Stimulated activated CD8-positive, alpha-beta memory T cell treated with anti-CD3 and anti-CD28 coated beads, Interleukin-4, amount 100 ng/mL, for 48 hours (primary cell): ENCODE measurements around the gene USP12.
"Not testable (repeated sequence)": the region's sequence is repeated elsewhere in the genome, so short reads cannot be mapped to it uniquely, and the experiment has no call there.

Experiments
- DNase-seq: peaks from one replicate; pipeline ENCODE4 v3.0.0-alpha.2; 2020

The USP12 gene

DNA sequence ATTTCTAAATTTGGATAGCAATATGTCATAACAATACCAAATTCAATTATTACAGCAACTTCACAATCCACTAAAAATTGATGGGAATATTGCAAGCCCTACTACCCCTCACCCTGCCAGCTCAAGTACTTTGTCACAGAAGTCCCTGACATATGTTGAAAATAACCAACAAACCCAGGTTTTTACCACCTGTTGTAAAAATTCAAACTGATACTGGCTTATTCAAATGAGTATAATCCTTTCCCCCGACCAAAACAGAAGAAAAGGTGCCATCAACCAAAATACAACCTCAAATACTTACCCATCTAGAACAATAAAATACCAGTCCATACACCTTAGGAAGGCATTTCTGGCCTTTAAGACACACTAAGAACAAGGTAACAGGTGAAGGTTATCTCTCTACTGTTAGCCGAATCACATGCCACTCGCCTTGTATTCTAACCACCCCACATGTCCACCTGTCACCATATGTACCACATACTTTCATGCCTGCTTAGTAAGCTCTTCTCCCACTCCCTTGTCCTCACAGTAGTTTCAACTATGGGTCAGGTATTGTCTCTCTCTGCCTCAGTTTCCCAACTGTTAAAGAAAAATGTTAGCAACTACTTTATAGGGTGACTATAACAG is 53.1 kb downstream of the USP12 start:
- no peak for DNase-seq

DNA sequence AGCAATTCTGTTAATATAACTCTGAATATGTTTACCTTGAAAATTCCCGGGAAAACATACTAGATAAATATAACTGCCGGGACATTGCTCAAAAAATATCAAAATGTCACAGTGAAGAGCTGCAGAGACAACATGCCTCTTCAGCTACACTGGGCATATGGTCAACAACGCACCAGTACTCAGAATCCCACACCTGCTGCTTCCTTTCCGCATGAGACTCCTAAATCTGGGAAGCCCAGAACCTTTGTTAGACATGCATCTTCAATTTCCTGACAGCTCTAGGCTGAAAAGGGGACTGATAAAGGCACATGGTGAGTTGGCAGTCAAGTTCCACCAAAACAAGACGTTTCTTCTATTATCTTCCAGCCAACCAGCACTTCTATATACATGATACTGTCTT is 53.7 kb downstream of the USP12 start:
- DNase-seq, result no peak

- DNase-seq, result no peak
Observed at GRCh38 chr13:27117158-27117557, 54.5 kb downstream of the USP12 start.

DNA sequence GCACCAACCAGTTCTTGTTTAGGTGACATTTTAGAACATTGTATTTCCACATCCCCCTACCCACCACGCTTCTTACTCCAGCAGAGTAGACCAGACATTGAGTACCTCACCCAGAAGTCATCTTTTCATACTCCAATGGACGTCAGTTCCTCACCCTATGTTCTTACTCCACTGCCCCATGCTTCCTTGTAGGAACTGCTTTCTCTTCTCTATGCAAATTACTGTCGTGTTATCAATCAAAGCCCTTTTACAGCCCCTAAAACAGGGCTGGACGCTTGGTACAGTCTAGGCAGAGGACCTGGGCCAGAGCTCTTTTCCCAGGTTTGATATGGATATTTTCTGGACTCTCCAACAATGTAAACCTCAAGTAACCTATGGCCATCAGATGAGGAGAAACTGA is 58.2 kb downstream of the USP12 start:
- DNase-seq, result no peak

DNA sequence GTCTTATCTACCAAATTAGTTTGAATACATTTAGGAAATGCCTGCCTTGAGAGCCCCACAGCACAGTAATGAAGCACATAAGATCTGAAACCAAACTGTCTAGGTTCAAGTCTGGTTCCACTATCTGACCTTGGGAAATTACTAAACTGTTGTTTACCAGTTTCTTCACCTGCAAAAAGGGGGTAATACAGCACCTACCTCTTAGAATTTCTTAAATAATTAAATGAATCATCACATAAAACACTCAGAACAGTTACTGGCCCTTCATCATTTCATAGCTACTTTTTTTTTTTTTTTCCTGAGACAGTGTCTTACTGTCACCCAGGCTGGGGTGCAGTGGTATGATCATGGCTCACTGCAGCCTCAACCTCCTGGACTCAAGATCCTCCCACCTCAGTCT is 59.6 kb downstream of the USP12 start:
- no peak for DNase-seq

DNA sequence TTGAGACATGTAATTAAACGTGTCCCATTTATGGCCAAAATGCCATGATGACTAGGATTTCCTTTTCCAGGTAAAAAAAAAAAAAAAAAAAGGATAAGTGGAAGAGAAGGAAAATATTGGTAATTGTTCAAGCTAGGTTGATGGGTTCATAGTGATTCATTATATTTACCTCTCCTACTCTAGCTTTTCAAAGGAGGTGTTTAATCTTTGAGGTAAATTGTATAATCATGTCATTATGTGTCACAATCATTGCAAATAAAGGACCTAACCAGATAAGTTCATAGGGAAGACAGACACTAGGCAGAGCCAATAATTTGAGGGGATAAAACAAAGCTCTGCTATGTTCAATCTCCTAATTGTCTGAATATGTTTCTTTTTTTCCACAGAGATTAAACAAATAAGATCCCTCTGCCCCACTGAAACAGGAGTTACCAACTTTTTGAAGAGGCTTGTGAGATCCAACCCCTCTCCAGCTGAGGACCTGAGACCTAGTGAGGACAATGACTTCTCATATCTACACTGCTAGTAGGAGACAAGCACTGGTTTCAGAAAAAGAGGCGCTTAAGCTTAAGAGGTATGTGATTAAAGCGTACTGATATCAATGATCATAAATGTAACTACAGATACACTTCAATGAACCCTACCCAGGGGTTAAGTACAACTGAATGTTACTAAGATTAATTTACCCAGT is 61.4 kb downstream of the USP12 start:
- DNase-seq, result no peak

- no peak for DNase-seq
Observed at GRCh38 chr13:27106144-27106543, 65.5 kb downstream of the USP12 start.

DNA sequence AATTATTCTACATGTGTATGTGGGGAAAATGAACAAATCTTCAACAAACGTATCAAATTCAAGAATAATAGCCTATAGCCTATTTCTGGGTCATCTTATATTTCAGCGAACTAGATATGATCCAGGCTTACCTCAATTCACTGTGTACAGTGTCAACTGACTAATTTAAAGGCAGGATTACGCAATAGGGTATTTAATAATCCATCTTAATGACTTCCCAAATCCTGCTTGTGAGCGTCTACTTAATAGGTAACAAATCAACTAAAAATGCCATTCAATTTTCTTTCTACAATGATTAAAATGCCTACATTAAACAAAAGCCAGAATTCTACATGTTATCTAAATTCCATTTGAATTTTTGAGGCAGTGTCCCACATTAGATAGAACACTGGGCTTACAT is 67.0 kb downstream of the USP12 start:
- no peak for DNase-seq

DNA sequence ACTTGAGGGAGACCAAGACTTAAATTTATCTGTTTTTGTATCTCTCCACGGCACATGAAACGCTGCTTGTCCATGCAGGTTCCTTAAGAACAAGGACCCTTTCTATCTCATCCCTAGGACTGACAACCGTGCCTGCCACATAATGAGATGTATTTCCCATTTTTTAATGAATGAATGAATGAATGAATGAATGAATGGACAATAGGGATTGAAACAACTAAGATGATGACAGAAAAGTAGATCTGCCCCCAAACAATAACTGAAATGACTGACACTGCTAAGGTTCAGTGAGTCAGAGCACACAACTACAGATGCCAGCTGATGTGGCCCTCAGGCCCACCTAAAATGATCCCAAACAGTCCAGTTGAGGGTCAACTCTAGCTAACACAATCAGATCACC is 69.8 kb downstream of the USP12 start:
- no peak for DNase-seq

DNA sequence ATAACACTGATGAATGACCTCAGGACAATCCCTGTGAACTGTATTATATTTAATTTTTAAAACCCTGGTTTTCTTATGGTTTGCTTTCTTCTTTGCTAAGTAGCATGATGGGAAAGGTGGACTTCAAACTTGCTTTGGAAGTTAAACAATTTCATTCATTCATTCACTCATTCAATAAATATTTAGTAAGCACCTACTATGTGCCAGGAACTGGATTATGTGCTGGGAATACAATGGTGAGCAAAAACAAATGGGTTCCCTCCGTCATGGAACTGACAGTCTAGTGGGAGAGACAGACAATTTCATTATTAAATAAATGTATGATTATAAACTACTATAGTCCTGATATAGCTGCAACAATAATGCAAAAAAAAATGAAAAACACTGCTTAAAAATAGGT is 70.3 kb downstream of the USP12 start:
- no peak for DNase-seq

- DNase-seq, result no peak
Observed at GRCh38 chr13:27097691-27098090, 73.9 kb downstream of the USP12 start.

- DNase-seq, result no peak
Observed at GRCh38 chr13:27091451-27091850, 80.2 kb downstream of the USP12 start.

DNA sequence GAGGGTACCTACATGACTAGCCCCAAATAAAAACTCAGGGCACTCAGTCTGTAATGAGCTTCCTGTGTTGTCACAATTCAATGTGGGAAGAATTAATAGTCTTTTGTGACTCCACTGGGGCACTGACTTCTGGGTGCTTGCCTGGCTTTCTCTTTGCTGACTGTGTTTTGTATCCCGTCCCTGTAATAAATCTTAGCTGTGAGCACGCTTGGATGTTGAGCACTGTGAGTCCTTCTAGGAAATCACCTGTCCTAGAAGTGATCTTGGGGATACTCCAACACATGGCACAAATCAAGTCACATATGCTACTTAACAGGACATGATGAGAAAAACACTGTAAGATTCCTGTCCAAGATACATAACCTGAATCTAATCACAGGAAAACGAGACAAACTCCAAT is 83.0 kb downstream of the USP12 start:
- DNase-seq, result no peak

DNA sequence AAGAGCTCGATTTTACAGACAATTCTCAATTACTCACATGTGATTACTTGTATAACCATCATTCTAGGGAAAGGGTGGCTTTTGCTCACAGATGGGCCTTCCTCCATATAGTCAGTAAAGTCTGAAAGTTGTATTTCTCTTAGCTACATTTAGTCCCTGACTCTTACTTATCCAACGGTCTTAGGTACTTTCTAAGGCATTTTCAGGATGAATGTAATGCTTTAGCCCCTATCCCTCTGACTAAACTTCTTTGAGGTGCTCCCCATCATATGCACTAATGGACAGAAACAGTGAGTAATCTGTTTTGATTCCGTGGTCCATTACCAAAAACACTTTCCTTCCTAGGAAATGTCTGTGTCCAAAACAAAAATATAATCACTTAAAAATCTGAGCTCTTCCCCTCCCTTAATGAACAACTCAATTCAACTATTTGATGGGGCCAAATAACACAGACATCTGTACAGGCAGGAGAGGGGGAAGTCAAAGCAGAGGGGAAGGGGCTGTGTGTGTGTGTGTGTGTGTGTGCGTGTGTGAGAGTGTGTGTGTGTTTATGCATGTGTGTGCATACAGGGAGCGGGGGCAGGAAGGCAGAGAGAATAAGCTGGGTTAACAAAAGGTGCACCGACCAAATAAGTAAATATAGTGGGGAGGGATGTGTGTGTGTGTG is 84.9 kb downstream of the USP12 start:
- DNase-seq, result no peak

GRCh38 chr13:27083183-27083582 is 88.4 kb downstream of the USP12 start:
- no peak for DNase-seq

GRCh38 chr13:27081893-27082679 is 89.5 kb downstream of the USP12 start:
- no peak for DNase-seq

DNA sequence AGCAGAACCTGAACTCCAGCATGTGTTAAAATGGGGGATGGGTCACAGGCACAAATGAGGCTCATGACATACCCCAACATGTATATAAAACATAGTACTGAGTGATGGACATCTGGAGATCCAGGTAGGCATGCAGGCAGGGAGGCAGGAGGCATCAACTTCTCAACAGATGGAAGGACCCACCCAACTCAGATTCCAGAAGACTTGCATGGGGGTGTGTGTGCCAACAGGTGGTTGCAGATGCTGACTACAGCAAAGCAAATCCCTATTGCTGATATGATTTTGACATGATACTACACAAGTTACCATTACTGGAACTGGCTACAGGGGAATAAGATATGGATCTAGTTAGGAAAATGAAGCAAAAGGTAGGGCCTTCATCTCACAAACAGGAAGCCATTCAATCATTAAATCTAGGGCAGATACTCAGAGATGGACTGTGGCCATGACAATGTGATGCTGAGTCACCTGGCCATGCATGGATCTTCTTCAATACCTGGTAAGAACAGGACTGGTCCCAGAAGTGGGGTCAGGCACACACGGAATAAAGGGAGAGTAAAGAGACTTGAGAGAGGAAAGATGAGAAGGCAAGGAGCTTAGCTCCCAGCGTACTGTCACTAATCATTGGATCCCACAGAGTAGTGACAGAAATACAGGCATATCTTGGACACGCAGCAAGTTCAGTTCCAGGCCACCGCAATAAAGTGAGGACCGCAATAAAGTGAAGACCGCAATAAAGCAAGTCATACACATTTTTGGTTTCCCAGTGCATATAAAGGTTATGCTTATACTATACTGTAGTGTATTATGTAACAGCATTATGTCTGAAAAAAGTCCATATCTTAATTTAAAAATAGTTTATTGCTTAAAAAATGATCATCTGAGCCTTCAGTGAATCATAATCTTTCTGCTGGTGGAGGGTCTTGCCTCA is 91.3 kb downstream of the USP12 start:
- no peak for DNase-seq

DNA sequence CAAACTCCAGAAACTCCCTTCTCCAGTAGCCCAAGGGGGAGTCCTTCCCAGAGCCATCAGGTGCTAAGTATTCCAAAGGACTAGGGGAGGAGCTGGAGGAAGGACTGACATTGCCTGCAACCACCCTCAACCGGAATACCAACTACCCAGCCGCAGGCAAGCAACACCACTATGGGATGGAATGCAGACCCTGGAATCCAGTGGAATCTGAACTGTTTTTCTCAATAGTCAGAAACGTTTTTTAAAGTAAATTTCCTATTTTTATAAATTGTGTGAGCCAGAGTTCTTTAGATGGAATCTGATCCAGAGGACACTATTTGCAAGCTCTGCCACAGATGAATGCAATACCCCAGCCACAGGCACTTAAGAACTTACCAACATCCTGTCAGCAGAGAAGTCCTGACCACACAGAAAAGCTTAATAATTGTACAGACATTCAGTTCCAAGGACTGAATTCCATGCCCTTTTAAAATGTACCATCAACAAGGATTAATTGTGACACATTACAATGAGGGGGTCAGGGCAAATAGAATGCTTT is 92.1 kb downstream of the USP12 start:
- DNase-seq, result no peak

DNA sequence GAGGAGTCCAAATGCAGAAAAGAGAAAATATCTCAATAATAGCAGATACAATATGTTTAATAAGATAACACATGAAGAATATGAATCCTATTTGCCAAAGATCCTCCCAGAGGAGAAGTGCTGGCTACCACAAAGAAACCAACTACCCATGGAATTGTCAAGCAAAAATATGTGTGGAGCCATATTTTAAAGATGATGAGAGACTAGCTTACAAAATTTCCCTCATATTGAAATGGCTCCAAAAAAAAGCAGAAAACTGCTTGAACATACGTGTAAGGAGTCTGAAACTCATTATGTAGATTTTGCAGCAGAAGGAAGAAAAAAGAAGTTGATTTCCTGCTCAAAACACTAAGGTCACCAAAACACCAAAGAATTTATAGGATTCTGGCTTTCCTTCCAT is 94.2 kb downstream of the USP12 start:
- no peak for DNase-seq

GRCh38 chr13:27076421-27076820 is 95.2 kb downstream of the USP12 start:
- no peak for DNase-seq

DNA sequence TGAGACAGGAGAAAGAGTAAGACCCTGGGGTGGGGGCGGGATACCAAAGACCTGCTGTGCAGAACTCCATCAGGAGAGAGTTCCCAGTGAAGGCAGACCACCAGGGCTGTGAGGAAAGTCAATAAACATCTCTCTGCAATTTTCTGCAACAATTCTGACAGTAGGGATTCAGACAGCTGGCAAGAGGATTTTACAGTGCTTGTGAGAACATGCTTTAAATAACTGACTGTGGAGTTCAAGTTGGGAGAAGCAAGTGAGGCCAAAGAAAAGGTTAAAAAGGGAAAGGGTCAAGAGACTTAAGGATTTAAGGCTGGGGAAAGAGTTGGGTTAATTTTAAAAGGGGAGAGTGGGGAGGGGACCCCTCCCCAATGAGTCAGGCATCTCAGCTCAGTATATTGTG is 98.4 kb downstream of the USP12 start:
- no peak for DNase-seq

GRCh38 chr13:27066123-27066522 is 105.5 kb downstream of the USP12 start:
- not testable (repeated sequence) for DNase-seq
